ENCODE results near the gene NUP98.

The NUP98 gene

DNA sequence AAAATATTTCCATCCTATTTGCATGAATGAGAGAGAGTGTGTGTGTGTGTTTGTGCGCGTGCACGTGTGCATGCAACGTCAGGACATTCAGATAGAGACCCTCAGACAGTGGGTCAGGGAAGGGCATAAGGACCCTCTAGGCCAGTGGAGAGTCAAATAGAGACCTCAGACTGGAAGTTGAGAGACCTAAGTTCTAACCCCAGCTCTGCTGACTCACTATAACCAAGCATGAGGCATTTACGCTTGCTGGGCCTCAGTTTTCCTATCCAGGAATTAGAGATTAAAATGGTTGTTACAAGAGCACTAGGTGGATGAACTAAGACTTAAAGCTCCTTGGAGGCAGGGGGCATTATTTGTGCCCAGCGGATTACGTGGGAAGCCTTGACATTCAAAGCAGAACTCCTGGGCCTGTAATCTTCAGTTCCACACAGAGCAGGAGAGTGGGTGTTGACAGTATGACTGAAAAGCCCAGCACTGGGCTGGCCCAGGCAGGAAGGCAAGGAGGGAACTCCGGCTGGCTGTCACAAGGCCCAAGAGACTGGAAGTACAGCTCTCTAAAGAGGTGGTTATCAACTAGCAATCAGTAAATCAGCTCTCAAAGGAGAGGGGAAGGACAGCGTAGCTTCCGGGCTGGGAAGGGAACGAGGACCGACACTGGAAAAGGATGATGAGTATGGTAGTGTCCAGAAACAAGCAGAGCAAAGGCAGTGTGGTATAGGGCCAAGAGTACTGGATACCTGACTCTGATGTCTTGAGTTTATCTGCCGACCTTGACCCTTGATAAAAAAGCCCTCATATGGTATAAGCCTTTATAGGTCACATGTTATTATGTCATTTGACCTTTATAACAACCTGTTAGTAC is 34.3 kb upstream of the NUP98 start:
- no peak for TF ChIP-seq CTCF (IDR thresholded peaks at IDR 0.05)
- no peak for DNase-seq
- Histone ChIP-seq H3K9me3 (no peaks in the 10 kb centered on the region), H3K4me1 (peaks cover 0 to 24% (median 0%) of the 10 kb centered on the region in 4 donors), H3K27ac (no peak overlapping the region), H3K36me3 (peaks cover 14 to 56% (median 32%) of the 10 kb centered on the region in 3 donors), H3K27me3 (no peaks in the 10 kb centered on the region), H3K4me3 (no peak overlapping the region)
- intact Hi-C loops (cut with DNase I; ENCODE audit: low total_unique reads), result no loop called here

DNA sequence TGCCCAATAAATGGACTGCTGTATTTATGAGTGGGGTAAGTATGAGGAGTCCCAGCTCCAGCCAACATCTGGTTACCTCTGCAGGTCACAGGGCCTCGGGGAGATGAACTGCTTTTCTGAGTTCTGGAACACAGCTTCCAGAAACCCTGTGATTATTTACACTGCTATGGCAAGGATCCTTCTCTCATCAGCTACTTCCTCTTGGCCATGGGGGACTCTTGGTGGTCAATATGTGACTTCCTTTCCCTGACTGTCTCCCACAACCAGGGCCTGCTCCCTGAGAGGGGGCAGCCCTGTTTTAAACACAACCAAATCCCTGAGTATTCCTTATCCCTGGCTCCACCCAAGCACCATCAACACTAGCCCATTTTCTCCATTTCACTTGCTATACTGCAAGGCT is 33.4 kb upstream of the NUP98 start:
- DNase-seq, result no peak
- Histone ChIP-seq H3K27me3 (no peaks in the 10 kb centered on the region), H3K36me3 (peaks cover 14 to 64% (median 33%) of the 10 kb centered on the region in 3 donors), H3K4me3 (no peak overlapping the region), H3K9me3 (no peaks in the 10 kb centered on the region), H3K4me1 (peaks cover 0 to 15% (median 0%) of the 10 kb centered on the region in 4 donors), H3K27ac (no peak overlapping the region)
- TF ChIP-seq CTCF (IDR thresholded peaks at IDR 0.05), result no peak
- intact Hi-C loops (cut with DNase I; ENCODE audit: low total_unique reads), result no loop called here

DNA sequence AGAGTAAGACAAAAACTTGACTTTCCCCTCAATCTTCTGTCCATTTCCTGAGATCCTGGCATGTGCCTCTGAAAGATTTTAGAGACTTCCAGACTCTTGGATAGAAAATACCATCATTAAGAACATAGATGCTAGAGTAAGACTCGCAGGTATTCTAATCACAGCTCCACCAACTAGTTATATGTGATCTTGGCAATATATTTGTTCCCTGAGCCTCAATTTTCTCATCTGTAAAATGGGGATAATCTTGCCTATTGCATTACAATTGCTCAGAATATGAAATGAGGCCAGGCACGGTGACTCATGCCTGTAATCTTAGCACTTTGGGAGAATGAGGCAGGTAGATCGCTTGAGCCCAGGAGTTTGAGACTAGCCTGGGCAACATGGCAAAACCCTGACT is 32.7 kb upstream of the NUP98 start:
- DNase-seq, result no peak
- H3K27me3 ChIP-seq, result no peaks in the 10 kb centered on the region
- H3K4me3 ChIP-seq, result no peak overlapping the region
- no peak for TF ChIP-seq CTCF (IDR thresholded peaks at IDR 0.05)
- H3K4me1 ChIP-seq, result peaks cover 0 to 13% (median 0%) of the 10 kb centered on the region in 4 donors
- intact Hi-C loops (cut with DNase I; ENCODE audit: low total_unique reads), result no loop called here
- H3K36me3 ChIP-seq, result peaks cover 14 to 67% (median 33%) of the 10 kb centered on the region in 3 donors
- H3K9me3 ChIP-seq, result no peaks in the 10 kb centered on the region
- no peak overlapping the region for H3K27ac ChIP-seq

GRCh38 chr11:3827434-3828186 is 30.3 kb upstream of the NUP98 start:
- intact Hi-C loops (cut with DNase I; ENCODE audit: low total_unique reads), result no loop called here
- DNase-seq, result no peak
- peaks cover 14 to 70% (median 33%) of the 10 kb centered on the region in 3 donors for H3K36me3 ChIP-seq

GRCh38 chr11:3826721-3827120 is 29.4 kb upstream of the NUP98 start:
- Histone ChIP-seq H3K36me3 (peaks cover 14 to 66% (median 33%) of the 10 kb centered on the region in 3 donors), H3K4me1 (no peaks in the 10 kb centered on the region), H3K9me3 (no peaks in the 10 kb centered on the region), H3K27ac (no peak overlapping the region), H3K4me3 (no peak overlapping the region), H3K27me3 (no peaks in the 10 kb centered on the region)
- no peak for DNase-seq
- no peak for TF ChIP-seq CTCF (IDR thresholded peaks at IDR 0.05)
- intact Hi-C loops (cut with DNase I; ENCODE audit: low total_unique reads), result no loop called here

More at GRCh38 chr11:3827434-3828186, 30.3 kb upstream of the NUP98 start:
- Histone ChIP-seq H3K9me3 (no peaks in the 10 kb centered on the region), H3K4me3 (no peak overlapping the region), H3K27me3 (no peaks in the 10 kb centered on the region), H3K27ac (no peak overlapping the region), H3K4me1 (peaks cover 0 to under 1% (median 0%) of the 10 kb centered on the region in 4 donors)
- no peak for TF ChIP-seq CTCF (IDR thresholded peaks at IDR 0.05)
